Naive B cell (primary cell): Measurements from ENCODE around the gene AHDC1. TPM values are rescaled to one million over a fixed set of nuclear protein-coding genes. Genes with fewer than 3 reads are reported as not detected.
"Not testable (repeated sequence)": the region's sequence is repeated elsewhere in the genome, so short reads cannot be mapped to it uniquely, and the experiment has no call there.

Experiments
- ATAC-seq, 2 donors: fragments of 150-1000 bp; cut with Tn5 transposase; 2 replicates each; pipeline ENCODE4 v1.10.0; 2021; ENCODE audit warnings: low read depth in 2 of 2, mild to moderate bottlenecking in 2 of 2, moderate library complexity in 2 of 2
- DNase-seq: peaks from one replicate; pipeline ENCODE4 v3.0.0; 2022
- H3K27ac Mint-ChIP-seq, 6 donors: one replicate each; pipeline ENCODE4 v1.8.0; 2020 to 2022; ENCODE audit warnings: mild to moderate bottlenecking in 6 of 6, mixed read lengths in 6 of 6, moderate library complexity in 5 of 6, inconsistent platforms in 2 of 6
- H3K27me3 Mint-ChIP-seq, 3 donors: one replicate each; pipeline ENCODE4 v1.8.0; 2021 to 2022; ENCODE audit warnings: mixed read lengths in 3 of 3, mild to moderate bottlenecking in 1 of 3
- H3K36me3 Mint-ChIP-seq, 2 donors: one replicate each; pipeline ENCODE4 v1.8.0; 2020 to 2022; ENCODE audit warnings: mixed read lengths in 2 of 2, inconsistent platforms in 1 of 2, mild to moderate bottlenecking in 1 of 2
- H3K4me1 Mint-ChIP-seq, 3 donors: one replicate each; pipeline ENCODE4 v1.8.0; 2020 to 2022; ENCODE audit warnings: mixed read lengths in 3 of 3, inconsistent platforms in 1 of 3, mild to moderate bottlenecking in 1 of 3, moderate library complexity in 1 of 3
- H3K4me3 Mint-ChIP-seq, 8 donors: one replicate each; pipeline ENCODE4 v1.8.0; 2020 to 2022; ENCODE audit warnings: mild to moderate bottlenecking in 8 of 8, mixed read lengths in 8 of 8, moderate library complexity in 8 of 8, inconsistent platforms in 2 of 8
- H3K9me3 Mint-ChIP-seq, 7 donors: one replicate each; pipeline ENCODE4 v1.8.0; 2020 to 2022; ENCODE audit warnings: mixed read lengths in 7 of 7, mild to moderate bottlenecking in 5 of 7, inconsistent platforms in 2 of 7, moderate library complexity in 1 of 7
- polyA plus RNA-seq, 6 donors: library from polyadenylated mRNA; unstranded; fragments of 300-500 nt; fragmentation: Illumina TruSeq; gene quantifications; one replicate each; pipeline ENCODE4 v1.2.3, GENCODE V29; 2021; ENCODE audit warnings: low read depth in 6 of 6

The AHDC1 gene
- polyA plus RNA-seq, 6 donors from 2014 or later: 0.15 to 2.3 (median 0.91) TPM

DNA sequence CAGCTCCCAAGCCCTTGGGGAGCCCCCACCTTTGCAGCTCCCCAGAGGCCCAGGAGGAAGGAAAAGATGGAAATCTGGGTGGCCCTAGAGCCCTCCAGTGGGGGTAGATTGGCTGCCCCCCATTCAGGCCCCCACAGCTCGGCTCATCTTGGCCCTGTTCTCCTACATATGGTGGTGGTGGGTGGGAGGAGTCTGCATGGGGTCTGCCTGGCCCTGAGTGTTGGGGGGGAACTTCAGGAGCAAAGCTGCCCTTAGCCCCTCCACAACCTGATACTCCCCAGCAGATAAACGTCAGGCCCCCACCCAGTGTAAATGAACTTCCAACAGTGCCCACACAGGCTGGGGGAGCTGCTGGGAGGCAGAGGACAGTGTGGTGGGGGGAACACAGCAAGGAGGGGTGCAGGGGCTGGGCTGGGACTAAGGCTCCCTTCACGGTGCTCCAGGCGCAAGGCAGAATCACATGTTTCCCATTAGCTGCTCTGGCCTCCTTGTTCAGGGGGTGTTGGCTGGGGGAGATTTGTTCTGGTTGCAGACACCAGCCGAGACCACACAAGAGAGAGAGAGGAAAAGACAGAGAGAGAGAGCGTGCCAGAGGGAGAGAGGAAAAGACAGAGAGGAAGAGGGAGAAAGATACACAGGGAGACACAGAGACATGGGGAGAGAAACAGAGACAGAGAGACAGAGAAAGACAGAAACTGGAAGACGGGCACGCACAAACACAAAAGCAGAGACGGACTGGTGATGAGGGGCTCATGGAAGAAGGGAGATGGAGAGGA is 42.6 kb downstream of the AHDC1 start:
- peak overlapping the region in 4 of 6 donors; percentile 58 to 96 (median 68) for H3K27ac Mint-ChIP-seq
- H3K36me3 Mint-ChIP-seq: no peaks in the 10 kb centered on the region
- H3K4me1 Mint-ChIP-seq: peaks cover 51 to 64% (median 52%) of the 10 kb centered on the region in 3 donors

DNA sequence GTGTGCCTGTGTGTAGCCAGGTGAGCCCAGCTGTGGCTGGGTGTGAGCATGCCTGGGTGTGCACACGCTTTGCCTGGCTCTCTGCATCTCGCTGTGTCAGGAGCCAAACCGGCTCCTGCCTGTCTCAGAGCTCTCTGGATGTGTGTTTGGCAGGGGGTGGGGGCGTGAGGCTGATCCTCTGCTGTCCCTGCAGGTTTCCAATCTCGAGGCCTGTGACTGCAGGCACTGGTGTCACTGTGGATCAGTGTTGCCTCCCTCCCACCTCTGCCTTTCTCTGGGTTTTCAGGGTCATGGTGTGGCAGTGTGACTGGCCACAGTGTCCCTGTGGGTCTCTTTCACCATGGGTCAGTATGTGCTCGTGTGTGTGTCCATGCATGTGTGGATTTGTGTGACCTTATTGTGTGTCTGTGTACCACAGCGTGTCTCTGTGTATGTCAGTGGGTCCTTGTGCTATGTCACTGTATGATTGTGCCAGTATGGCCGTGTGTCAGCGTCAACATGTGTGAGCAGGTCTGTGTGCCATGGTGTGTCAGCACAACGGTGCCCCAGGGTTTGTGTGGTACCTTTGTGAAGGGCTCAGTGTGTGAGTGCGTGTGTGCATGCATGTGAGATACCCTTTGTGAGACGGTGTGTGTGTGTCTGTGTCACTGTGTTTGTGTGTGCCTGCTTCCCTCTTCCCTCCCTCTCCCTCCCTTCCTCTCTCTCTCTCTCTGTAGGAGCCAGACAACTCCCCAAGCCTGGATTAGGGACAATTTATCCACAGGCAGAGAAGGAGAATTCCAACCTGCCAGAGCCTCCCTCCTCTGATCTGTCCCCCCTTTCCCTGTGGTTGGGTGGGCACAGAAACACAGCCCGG is 43.4 kb downstream of the AHDC1 start:
- DNase-seq: no peak
- peak overlapping the region in 3 of 6 donors; percentile 67 to 76 (median 67) for H3K27ac Mint-ChIP-seq
- H3K4me3 Mint-ChIP-seq: no peak overlapping the region

More for the DNA sequence above, 42.6 kb downstream of the AHDC1 start:
- DNase-seq (no peak), ATAC-seq (no peak)
- Mint-ChIP-seq H3K27me3 (no peaks in the 10 kb centered on the region), H3K4me3 (no peak overlapping the region), H3K9me3 (no peaks in the 10 kb centered on the region)

DNA sequence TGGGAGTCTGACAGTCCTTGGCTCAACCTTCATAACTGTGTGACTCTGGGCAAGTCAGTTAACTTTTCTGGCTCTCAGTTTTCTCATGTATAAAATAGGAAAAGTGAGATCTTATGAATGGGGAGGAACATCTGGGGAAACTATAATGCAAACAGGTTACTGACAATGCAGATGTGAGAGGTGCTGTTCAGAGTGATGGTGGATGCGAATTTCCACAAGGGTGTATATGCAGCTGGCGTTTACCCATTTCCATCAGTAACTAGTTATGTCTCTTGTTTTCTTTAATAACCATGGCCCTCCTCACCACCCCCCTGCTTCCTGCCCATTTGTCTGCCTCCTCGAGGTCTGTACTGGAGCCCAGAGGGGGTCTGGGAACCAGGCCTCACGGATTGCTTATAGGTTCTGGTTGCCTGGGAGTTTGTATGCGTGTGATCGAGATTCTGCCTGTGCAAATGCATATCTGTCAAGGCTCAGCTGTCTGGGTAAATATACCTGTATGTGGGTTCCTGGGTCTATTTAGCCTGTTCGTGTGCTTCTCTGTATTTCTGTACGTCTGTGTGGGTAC is 44.4 kb downstream of the AHDC1 start:
- Mint-ChIP-seq H3K27ac (peak overlapping the region in 4 of 6 donors; percentile 38 to 75 (median 70)), H3K4me3 (peak overlapping the region in 1 of 8 donors; percentile 17), H3K27me3 (no peaks in the 10 kb centered on the region), H3K4me1 (peaks cover 60 to 72% (median 62%) of the 10 kb centered on the region in 3 donors), H3K9me3 (no peaks in the 10 kb centered on the region), H3K36me3 (no peaks in the 10 kb centered on the region)
- no peak for ATAC-seq
- no peak for DNase-seq

More for the DNA sequence above, 43.4 kb downstream of the AHDC1 start:
- no peak for ATAC-seq
- Mint-ChIP-seq H3K27me3 (no peaks in the 10 kb centered on the region), H3K4me1 (peaks cover 52 to 65% (median 55%) of the 10 kb centered on the region in 3 donors), H3K9me3 (no peaks in the 10 kb centered on the region), H3K36me3 (no peaks in the 10 kb centered on the region)

DNA sequence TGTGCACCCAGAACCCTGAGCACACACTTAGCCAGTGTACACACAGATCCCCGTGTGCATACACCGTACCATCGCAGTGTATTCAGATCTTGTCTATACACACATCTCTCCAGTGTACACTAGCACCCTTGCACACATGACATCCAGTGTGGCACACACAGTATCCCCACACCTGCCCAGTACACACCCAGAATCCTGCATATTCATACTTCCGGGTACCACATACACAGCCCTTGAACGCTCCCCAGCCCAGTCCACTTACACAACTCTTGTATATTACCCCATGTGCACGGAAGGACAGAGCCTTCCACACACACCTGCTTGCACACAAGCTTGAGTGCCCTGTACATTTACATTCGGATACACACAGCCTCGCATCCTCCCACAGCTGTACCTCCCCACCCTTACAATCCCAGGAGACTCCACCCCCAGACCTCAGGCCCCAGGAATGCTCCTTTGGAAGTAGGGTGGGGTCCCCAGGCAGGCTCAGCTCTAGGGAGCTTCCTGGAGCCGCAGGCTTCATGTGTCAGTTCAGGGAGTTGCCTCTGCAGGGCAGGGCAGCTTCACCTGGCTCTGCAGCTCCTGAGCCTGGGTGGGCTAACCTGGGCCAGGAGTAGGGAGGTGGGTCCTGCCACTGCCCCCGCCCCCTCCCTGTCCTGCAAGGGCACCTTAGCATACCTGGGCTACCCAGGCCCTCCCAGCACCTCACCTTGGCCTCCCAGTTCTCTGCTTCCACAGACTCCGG is 46.2 kb downstream of the AHDC1 start:
- peak overlapping the region in 3 of 8 donors; percentile 23 to 64 (median 40) for H3K4me3 Mint-ChIP-seq
- no peak for ATAC-seq
- H3K36me3 Mint-ChIP-seq: no peaks in the 10 kb centered on the region
- no peaks in the 10 kb centered on the region for H3K27me3 Mint-ChIP-seq
- H3K9me3 Mint-ChIP-seq: no peaks in the 10 kb centered on the region
- peaks cover 46 to 59% (median 50%) of the 10 kb centered on the region in 3 donors for H3K4me1 Mint-ChIP-seq
- no peak for DNase-seq
- H3K27ac Mint-ChIP-seq: peak overlapping the region in 4 of 6 donors; percentile 6 to 86 (median 52)

DNA sequence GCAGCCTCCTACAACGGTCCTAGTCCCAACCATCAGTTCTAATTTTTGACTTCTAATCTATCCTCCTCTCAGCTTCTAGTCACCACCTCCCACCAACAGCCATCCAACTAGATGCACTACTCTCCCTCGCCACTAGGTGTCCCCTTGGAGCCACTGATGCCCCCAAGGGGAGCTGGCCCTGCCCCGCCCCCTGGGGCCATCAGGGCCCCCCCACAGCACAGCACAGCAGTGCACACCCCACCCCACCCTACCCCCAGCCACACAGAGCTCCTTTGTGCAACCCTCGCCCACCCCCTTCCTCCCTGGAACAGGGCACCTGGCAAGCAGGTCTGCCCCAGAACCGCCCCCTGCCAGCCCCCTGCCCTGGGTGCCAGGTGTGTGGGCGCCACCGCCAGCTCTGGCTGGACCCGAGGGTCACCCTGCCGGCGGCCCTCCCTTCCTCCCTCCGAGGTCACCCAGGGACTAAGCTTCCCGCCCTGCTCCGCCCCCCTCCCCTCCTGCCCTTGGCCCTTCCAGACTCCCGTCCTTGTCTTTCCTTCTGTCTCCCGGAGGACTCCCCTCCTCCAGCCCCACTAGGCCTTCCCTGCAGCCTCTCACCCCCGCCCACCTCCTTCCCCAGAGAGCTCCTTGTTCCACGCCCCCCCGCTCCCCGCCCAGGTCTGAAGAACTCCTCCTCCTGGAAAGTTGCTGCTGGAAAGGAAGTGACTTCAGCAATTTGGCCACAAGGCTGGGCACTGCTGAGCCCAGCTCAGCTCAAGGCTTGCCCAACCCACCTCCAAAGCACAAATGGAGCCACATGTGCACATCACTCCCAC is 47.0 kb downstream of the AHDC1 start:
- Mint-ChIP-seq H3K27ac (peak overlapping the region in 5 of 6 donors; percentile 3 to 89 (median 86)), H3K9me3 (no peaks in the 10 kb centered on the region), H3K4me3 (peak overlapping the region in 7 of 8 donors; percentile 17 to 83 (median 71)), H3K36me3 (no peaks in the 10 kb centered on the region), H3K4me1 (peaks cover 40 to 53% (median 46%) of the 10 kb centered on the region in 3 donors), H3K27me3 (no peaks in the 10 kb centered on the region)
- peak; percentile 72 for DNase-seq
- peak; percentile 77 to 87 for ATAC-seq

DNA sequence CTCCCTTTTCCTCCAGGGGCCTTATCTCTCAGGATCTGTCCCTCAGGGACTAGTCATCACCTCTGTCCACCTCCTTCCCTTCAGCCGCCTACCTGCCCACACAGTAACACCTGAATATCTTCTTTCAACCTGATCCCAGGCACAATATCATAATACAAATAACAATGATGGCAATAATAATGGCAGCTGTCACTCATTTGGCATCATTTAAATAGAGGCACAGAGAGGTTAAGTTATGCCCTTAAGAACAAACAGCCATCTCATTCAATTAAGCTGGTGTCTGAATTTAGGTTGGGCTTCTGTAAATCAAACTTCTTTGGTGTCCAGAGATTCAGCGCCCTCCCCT is 47.5 kb downstream of the AHDC1 start:
- Mint-ChIP-seq H3K9me3 (no peaks in the 10 kb centered on the region), H3K36me3 (no peaks in the 10 kb centered on the region), H3K27ac (peak overlapping the region; percentile 20 to 94 (median 79)), H3K27me3 (no peaks in the 10 kb centered on the region), H3K4me1 (peaks cover 36 to 48% (median 41%) of the 10 kb centered on the region in 3 donors), H3K4me3 (peak overlapping the region in 7 of 8 donors; percentile 17 to 83 (median 71))
- DNase-seq (no peak), ATAC-seq (no peak)

DNA sequence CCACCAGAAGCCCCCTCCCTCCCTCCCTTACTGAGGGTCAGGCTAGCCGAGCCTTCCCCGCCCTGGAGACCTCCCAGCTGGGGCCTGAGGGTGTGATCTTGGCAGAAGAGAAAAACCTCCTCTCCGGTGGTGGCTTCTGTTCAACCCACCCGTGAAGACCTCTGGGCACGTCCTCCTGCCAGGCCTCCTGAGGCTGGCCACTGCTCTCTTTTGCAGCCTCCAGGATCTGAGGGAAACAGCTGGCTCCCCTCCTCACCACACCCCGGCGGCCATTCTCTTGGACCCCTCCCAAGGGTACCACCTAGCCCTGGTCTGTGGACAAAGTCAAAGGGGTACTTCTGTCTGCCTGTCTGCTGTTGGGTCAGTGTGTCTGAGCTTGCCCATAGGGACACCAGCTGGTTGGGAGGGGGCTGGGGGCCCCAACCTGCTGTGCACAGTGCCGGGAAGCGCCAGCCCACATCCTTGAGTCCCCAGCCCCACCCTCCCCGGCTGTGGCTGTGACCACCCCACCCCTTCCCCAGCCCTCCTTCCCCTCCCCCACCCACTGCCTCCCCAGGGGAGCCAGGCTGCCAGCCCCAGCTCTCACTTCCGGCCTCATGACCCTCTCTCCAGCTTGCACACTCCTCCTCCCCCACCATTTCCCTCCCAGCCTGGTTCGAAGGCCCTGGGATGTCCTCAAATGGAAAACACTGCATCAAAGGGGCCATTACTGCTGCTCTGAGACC is 48.1 kb downstream of the AHDC1 start:
- peak overlapping the region in 6 of 8 donors; percentile 26 to 83 (median 77) for H3K4me3 Mint-ChIP-seq
- H3K36me3 Mint-ChIP-seq: no peaks in the 10 kb centered on the region
- peaks cover 35 to 42% (median 37%) of the 10 kb centered on the region in 3 donors for H3K4me1 Mint-ChIP-seq
- peak; percentile 25 for DNase-seq
- H3K27ac Mint-ChIP-seq: peak overlapping the region; percentile 20 to 94 (median 74)
- peak; percentile 55 to 57 for ATAC-seq
- no peaks in the 10 kb centered on the region for H3K9me3 Mint-ChIP-seq
- no peaks in the 10 kb centered on the region for H3K27me3 Mint-ChIP-seq

DNA sequence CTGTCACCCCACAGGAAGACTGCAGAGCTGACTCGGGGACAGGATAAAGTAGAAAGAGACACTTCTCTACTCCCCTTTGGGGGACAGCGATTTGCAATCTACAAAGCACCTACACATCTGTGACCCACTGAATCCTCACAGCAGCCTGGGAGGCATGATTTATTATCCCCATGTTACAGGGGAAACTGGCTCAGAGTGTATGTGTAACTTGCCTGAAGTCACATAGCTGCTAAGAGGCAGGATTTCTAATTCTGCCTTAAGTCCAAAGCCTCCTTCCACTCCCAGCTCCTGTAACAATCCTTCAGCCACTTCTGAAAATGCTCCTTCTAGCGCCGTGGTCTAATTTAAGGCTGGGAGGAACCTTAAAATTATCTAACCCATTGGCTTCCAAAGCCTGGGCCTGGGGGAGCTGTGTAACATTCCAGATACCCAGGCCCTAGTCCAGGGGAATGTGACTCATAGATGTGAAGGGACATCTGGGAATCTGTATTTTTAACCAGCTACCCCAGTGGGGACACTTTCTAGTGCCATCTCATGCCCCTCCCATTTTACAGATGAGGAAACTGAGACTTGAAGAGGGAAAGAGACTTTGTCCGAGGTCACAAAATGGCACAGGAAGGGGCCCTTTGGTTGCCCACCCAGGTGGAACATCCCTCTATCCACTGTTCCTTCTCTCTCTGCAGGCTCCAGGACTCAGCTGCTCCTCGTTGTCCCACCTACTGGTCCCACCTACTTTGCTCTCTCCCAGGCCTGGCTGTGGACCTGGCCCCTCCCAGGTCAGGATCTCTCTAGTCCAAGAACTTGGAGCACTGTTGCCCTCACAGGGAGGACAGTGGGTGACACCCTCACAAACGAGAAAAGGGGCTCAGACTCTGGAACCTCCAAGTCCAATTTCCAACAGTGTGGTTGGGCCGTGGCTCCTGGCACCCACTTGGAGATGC is 48.9 kb downstream of the AHDC1 start:
- H3K36me3 Mint-ChIP-seq: no peaks in the 10 kb centered on the region
- peak overlapping the region in 3 of 8 donors; percentile 20 to 77 (median 43) for H3K4me3 Mint-ChIP-seq
- peaks cover 30 to 39% (median 30%) of the 10 kb centered on the region in 3 donors for H3K4me1 Mint-ChIP-seq
- H3K9me3 Mint-ChIP-seq: no peaks in the 10 kb centered on the region
- H3K27me3 Mint-ChIP-seq: no peaks in the 10 kb centered on the region
- ATAC-seq (no peak), DNase-seq (no peak)
- peak overlapping the region in 4 of 6 donors; percentile 6 to 74 (median 54) for H3K27ac Mint-ChIP-seq

DNA sequence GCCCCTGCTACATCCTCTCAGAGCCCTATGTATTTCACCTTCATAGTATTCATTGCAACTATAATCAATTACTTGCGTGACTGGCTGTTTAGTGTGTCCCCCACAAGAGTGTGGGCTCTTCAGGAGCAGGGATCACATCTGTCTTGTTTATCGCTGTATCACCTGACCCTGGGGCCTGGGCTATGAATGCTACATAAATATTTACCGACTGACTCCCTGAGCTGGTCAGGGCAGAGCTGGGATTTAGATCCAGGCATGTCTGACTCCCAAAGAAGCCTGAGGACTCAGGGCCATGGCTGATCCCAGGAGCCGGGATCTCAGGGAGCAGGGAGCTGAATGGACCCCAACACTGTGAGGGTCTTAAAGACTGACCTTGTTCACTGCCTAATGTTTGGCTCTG is 49.7 kb downstream of the AHDC1 start:
- DNase-seq (no peak), ATAC-seq (no peak)
- Mint-ChIP-seq H3K36me3 (no peaks in the 10 kb centered on the region), H3K9me3 (no peaks in the 10 kb centered on the region), H3K27me3 (no peaks in the 10 kb centered on the region), H3K4me3 (no peak overlapping the region), H3K27ac (peak overlapping the region in 3 of 6 donors; percentile 18 to 74 (median 51)), H3K4me1 (peaks cover 28 to 36% (median 30%) of the 10 kb centered on the region in 3 donors)

DNA sequence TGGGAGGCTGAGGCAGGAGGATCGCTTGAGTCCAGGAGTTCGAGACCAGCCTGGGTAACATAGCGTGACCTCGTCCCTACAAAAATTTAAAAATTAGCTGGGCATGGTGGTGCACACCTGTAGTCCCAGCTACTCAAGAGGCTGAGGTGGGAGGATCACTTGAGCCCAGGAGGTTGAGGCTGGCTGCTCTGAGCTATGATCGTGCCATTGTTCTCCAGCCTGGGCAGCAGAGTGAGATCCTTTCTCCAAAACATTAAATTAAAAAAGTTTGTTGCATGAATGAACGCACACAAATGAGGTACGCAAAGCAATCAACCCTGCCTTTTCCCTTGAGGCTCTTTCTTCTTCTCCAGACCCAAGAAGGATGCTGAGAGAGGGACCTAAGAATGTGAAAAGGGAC is 50.1 kb downstream of the AHDC1 start:
- ATAC-seq, DNase-seq, H3K36me3 Mint-ChIP-seq, H3K27me3 Mint-ChIP-seq, H3K9me3 Mint-ChIP-seq, H3K4me3 Mint-ChIP-seq: not testable (repeated sequence)
- H3K27ac Mint-ChIP-seq: peak overlapping the region in 1 of 6 donors; percentile 18
- peaks cover 28 to 36% (median 30%) of the 10 kb centered on the region in 3 donors for H3K4me1 Mint-ChIP-seq

DNA sequence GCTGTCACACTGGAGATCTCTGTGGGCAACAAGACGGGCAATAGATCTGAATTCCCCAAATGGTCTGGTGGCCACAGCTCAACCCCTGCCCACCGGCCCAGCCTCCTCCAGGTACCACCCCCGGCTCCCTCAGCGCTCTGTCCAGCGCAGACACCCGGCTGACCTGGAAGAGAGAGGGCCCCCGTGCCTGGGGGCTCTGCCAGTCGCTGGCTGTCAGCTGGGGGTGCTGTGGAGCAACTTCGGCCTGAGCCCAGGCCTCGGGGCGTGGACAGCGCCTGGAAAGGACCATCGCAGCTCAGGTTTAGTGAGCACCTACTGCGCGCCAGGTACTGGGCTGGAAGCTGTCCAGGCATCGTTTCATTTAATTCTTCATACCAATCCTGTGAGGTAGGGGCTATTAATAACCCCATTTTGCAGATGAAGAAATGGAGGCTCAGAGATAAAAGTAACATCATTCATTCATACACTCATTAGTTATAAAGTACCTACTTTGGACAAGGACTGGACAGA is 51.0 kb downstream of the AHDC1 start:
- Mint-ChIP-seq H3K27ac (peak overlapping the region in 1 of 6 donors; percentile 61), H3K9me3 (no peaks in the 10 kb centered on the region), H3K27me3 (no peaks in the 10 kb centered on the region), H3K4me1 (peaks cover 28 to 36% (median 30%) of the 10 kb centered on the region in 3 donors), H3K36me3 (no peaks in the 10 kb centered on the region), H3K4me3 (no peak overlapping the region)
- no peak for ATAC-seq
- no peak for DNase-seq
